ENCODE results near the gene NEU2.

DNA sequence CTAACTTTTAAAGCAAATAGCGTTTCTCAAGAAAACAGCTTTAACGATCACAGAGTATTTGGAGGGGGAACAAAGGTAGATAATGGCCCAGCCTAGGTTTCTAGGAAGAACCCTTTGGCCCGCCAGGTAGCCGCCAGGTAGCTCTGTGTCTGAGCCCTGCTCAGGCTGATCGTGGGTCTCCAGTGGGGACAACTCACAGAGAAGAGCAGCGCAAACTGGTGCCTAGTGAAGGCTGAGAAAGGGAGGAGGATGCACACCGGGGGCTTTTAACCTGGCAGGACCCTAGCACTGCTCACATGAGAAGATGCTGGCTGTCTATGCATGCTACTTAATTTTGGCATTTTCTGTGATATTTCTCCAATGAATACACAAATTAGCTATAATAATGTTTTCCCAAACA, 25.2 kb upstream of the NEU2 start:
- TF ChIP-seq, protein P1, sequence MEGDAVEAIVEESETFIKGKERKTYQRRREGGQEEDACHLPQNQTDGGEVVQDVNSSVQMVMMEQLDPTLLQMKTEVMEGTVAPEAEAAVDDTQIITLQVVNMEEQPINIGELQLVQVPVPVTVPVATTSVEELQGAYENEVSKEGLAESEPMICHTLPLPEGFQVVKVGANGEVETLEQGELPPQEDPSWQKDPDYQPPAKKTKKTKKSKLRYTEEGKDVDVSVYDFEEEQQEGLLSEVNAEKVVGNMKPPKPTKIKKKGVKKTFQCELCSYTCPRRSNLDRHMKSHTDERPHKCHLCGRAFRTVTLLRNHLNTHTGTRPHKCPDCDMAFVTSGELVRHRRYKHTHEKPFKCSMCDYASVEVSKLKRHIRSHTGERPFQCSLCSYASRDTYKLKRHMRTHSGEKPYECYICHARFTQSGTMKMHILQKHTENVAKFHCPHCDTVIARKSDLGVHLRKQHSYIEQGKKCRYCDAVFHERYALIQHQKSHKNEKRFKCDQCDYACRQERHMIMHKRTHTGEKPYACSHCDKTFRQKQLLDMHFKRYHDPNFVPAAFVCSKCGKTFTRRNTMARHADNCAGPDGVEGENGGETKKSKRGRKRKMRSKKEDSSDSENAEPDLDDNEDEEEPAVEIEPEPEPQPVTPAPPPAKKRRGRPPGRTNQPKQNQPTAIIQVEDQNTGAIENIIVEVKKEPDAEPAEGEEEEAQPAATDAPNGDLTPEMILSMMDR (IDR thresholded peaks at IDR 0.05): no peak
- TF ChIP-seq POLR2A (IDR thresholded peaks at IDR 0.05): no peak

Measured in heart left ventricle (tissue), 13 donors.